CD4-positive, alpha-beta T cell (primary cell): ENCODE results near the gene STX4. TPM values are rescaled to one million over a fixed set of nuclear protein-coding genes. Genes with fewer than 3 reads are reported as not detected.
A peak's percentile ranks its signal among the peaks of the same experiment; 100 is the strongest.

ENCODE experiments used
- ATAC-seq: fragments of 200-7000 bp; cut with Tn5 transposase; one replicate; pipeline ENCODE4 v1.10.0; 2022; ENCODE audit warnings: mild to moderate bottlenecking; ENCODE audit not compliant: poor library complexity
- CTCF ChIA-PET: fragments of 350-600 bp; sonication (Branson Sonifier 250); formaldehyde crosslinking; loops from one replicate; lab custom pipeline; 2021; ENCODE audit warnings: antibody characterized with exemption, inconsistent platforms; lab: Charles Lee
- POLR2A ChIA-PET: fragments of 350-600 bp; sonication (Branson Sonifier 250); formaldehyde crosslinking; loops from one replicate; lab custom pipeline; 2021; ENCODE audit warnings: antibody characterized with exemption, inconsistent platforms; lab: Charles Lee
- DNase-seq, 14 experiments: peaks; one replicate each; pipeline ENCODE4 v3.0.0-alpha.2; 2013 to 2020; ENCODE audit warnings: mixed read lengths in 2 of 14
- H3K27ac ChIP-seq, 2 donors: one replicate each; pipeline versions ENCODE4 v1.5.1 to v1.7.0; 2013; ENCODE audit warnings: low read length in 2 of 2, low read depth in 1 of 2, mild to moderate bottlenecking in 1 of 2
- H3K27me3 ChIP-seq, 2 experiments: 1 replicate in 1 of 2; 2 replicates in 1 of 2; pipeline versions ENCODE4 v1.6.1 to v1.7.0; 2013; ENCODE audit warnings: low read length in 2 of 2, control low read depth in 1 of 2, mild to moderate bottlenecking in 1 of 2, moderate library complexity in 1 of 2; ENCODE audit not compliant: insufficient read depth in 2 of 2, control insufficient read depth in 1 of 2
- H3K36me3 ChIP-seq: one replicate; pipeline ENCODE4 v1.6.1; 2013; ENCODE audit warnings: low read length, control low read depth; ENCODE audit not compliant: insufficient read depth
- H3K4me1 ChIP-seq: one replicate; pipeline ENCODE4 v1.6.1; 2013; ENCODE audit warnings: low read length, control low read depth; ENCODE audit not compliant: insufficient read depth
- H3K4me3 ChIP-seq: one replicate; pipeline ENCODE4 v1.5.1; 2013; ENCODE audit warnings: mild to moderate bottlenecking, low read length, moderate library complexity
- H3K9me3 ChIP-seq, 2 experiments: 1 replicate in 1 of 2; 2 replicates in 1 of 2; pipeline versions ENCODE4 v1.6.1 to v1.7.0; 2013; ENCODE audit warnings: low read length in 2 of 2, mild to moderate bottlenecking in 2 of 2, control low read depth in 1 of 2, moderate library complexity in 1 of 2; ENCODE audit not compliant: control insufficient read depth in 1 of 2, insufficient read depth in 1 of 2
- H3K27ac Mint-ChIP-seq: one replicate; pipeline ENCODE4 v1.8.0; 2020; ENCODE audit warnings: mixed read lengths
- H3K27me3 Mint-ChIP-seq: one replicate; pipeline ENCODE4 v1.8.0; 2021; ENCODE audit warnings: mixed read lengths
- H3K36me3 Mint-ChIP-seq: one replicate; pipeline ENCODE4 v1.8.0; 2021; ENCODE audit warnings: low read depth, mixed read lengths
- H3K4me1 Mint-ChIP-seq: one replicate; pipeline ENCODE4 v1.8.0; 2021; ENCODE audit warnings: low read depth, mixed read lengths
- H3K4me3 Mint-ChIP-seq: one replicate; pipeline ENCODE4 v1.8.0; 2020; ENCODE audit warnings: mild to moderate bottlenecking, mixed read lengths
- H3K9me3 Mint-ChIP-seq: one replicate; pipeline ENCODE4 v1.8.0; 2020; ENCODE audit warnings: mixed read lengths
- CTCF ChIP-seq: fragments of 200-600 bp; IDR thresholded peaks from one replicate; pipeline ENCODE4 v1.8.0; 2022; ENCODE audit warnings: antibody characterized with exemption, mild to moderate bottlenecking
- intact Hi-C, 2 experiments: fragments of 100-400 bp; cut with DNase I in 1 of 2; cut with micrococcal nuclease in 1 of 2; formaldehyde crosslinking; loops; one replicate each; pipeline versions ENCODE4 v1.15.1 to v1.9.0; 2023 to 2025; cut with DNase I, micrococcal nuclease
- total RNA-seq, 174 experiments: library from RNA in 2 of 174; stranded (reverse) in 2 of 174; gene quantifications; one replicate each; pipeline ENCODE4 v1.2.3 and lab custom pipeline; 2021 to 2026

The STX4 gene
- total RNA-seq, 2 experiments from 2014 or later = 54.1 to 55.2 TPM

DNA sequence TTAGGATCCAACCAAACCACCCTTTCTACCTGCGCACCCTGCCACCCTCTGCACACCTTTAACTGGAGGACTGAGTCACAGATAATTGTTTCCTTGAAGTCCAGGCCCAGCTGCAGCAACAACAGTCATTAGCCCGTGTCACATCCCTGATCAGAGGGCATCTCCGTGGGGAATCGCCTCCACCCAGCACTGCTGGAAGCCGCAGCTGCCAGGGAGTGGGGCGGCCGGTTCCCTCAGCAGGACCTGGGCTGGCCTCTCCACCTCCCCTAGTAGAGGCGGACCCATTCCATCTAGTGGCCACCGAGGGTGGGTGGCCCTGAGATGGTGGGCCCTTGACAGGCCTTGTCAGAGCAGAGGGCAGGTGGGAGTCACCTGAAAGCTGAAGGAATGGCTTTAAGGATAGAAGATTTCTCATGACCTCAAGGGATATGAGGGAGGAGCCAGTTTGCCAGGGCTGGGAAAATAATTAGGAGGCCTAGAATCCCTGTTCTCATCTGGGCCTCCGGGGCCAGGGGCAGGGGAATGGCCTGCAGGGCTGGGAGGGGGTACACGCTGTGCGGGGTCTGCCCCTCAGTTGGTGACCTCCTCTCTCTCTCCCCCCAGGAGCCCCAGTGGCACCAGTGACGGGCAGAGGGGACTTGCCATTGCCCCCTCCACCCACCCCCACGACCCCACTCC is 49.1 kb downstream of the STX4 start:
- H3K27ac ChIP-seq = no peak overlapping the region
- CTCF ChIA-PET = no interaction called here

DNA sequence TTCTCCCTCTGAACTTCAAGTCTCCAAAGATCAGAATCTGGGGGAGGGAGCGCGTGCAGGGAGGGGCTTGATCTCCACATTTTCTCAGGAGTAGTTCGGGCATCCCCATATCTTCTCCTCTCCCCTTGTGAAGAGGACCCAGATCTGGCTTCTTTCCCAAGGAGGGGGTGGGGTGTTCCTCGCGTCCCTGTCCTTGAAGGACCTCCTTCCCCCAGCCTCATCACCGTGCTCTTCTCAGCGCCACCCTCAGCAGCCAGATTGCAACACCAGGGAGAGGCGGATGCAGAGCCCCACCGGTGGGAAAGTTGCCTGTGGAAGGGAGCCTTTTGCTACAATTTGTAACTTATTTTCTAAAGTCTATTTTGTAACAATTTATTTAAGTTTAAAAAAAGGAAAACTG is 49.7 kb downstream of the STX4 start:
- H3K27ac ChIP-seq = no peak overlapping the region
- intact Hi-C loops = no loop called here
- Mint-ChIP-seq H3K36me3 (peaks cover 55% of the 10 kb centered on the region), H3K27ac (no peak overlapping the region), H3K4me1 (peaks cover 8% of the 10 kb centered on the region), H3K27me3 (no peaks in the 10 kb centered on the region), H3K9me3 (no peaks in the 10 kb centered on the region), H3K4me3 (no peak overlapping the region)
- CTCF ChIA-PET = no interaction called here
- peaks cover 59% of the 10 kb centered on the region for H3K36me3 ChIP-seq
- POLR2A ChIA-PET = interaction anchor here (2.0 kb wide), 1 partner anchor 9 kb away, joined by 15 read pairs; the partner anchor contains the start of genes ZNF646 and ZNF668
- TF ChIP-seq CTCF = no peak
- H3K4me1 ChIP-seq = peaks cover 12% of the 10 kb centered on the region
- DNase-seq (no peak), ATAC-seq (no peak)
- no peaks in the 10 kb centered on the region for H3K27me3 ChIP-seq
- H3K9me3 ChIP-seq = no peaks in the 10 kb centered on the region
- H3K4me3 ChIP-seq = no peak overlapping the region

More for the DNA sequence above, 49.1 kb downstream of the STX4 start:
- Mint-ChIP-seq H3K27me3 (no peaks in the 10 kb centered on the region), H3K9me3 (no peaks in the 10 kb centered on the region), H3K27ac (peak overlapping the region; percentile 34), H3K4me3 (no peak overlapping the region), H3K4me1 (peaks cover 8% of the 10 kb centered on the region), H3K36me3 (peaks cover 60% of the 10 kb centered on the region)
- no peak for TF ChIP-seq CTCF
- peaks cover 12% of the 10 kb centered on the region for H3K4me1 ChIP-seq
- DNase-seq = no peak
- POLR2A ChIA-PET = no interaction called here
- H3K27me3 ChIP-seq = no peaks in the 10 kb centered on the region
- ATAC-seq = no peak
- H3K9me3 ChIP-seq = no peaks in the 10 kb centered on the region
- no peak overlapping the region for H3K4me3 ChIP-seq
- intact Hi-C loops = no loop called here
- peaks cover 63% of the 10 kb centered on the region for H3K36me3 ChIP-seq

DNA sequence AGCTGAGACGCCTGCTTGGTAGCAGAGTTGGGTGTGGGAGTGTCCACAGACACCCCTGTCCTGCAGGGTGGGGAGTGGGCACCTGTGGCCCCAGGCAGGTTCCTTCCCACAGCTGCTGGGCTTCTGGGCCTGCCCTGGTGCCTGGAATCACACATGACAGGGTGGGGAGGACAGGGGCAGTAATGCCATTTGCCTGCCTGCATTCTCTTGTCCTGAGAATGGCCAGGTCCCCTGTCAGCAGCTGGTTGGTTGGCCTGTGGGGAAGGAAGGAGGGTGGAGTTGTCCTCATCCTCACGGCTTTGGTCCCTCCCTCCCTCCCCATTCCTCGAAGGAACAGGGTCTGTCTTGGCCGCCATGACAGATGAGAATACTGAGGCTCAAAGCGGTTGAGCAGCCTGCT is 50.2 kb downstream of the STX4 start:
- no peaks in the 10 kb centered on the region for H3K9me3 ChIP-seq
- ChIA-PET POLR2A (interaction anchor here (1.3 to 2.0 kb wide), 2 partner anchors 9 to 34 kb away, joined by 3 to 15 read pairs; partner anchors contain the start of genes KAT8, ZNF646 and ZNF668), CTCF (no interaction called here)
- Mint-ChIP-seq H3K36me3 (peaks cover 50% of the 10 kb centered on the region), H3K27ac (no peak overlapping the region), H3K27me3 (no peaks in the 10 kb centered on the region), H3K4me1 (peaks cover 8% of the 10 kb centered on the region), H3K9me3 (no peaks in the 10 kb centered on the region), H3K4me3 (no peak overlapping the region)
- no peak for DNase-seq
- TF ChIP-seq CTCF = no peak
- H3K4me1 ChIP-seq = peaks cover 12% of the 10 kb centered on the region
- peaks cover 57% of the 10 kb centered on the region for H3K36me3 ChIP-seq
- no peaks in the 10 kb centered on the region for H3K27me3 ChIP-seq
- intact Hi-C loops = no loop called here
- ATAC-seq = no peak
- no peak overlapping the region for H3K27ac ChIP-seq
- no peak overlapping the region for H3K4me3 ChIP-seq
